Measurements from ENCODE around the gene TRIM72.
A peak's percentile ranks its signal among the peaks of the same experiment; 100 is the strongest.

Gene TRIM72

DNA sequence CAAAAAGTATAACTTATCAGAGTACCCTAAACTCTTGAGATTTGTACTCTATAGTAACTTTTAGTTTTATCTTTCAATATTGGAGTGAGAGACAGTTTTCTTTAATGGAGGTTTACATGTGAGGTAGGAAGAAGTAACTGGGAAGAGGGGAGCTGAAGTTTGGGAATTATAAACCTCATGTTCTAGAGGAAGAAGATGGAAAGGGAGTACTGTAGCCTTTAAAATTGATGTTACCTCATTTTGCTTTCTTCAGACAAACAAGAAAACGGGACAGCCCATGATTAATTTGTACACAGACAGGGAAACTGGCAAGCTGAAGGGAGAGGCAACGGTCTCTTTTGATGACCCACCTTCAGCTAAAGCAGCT is 24.5 kb upstream of the TRIM72 start:
- Histone ChIP-seq H3K4ac (ENCODE audit: low read depth, low read length) (no peak overlapping the region), H3K4me2 (ENCODE audit: low read length) (no peak overlapping the region), H2BK5ac (ENCODE audit: low read depth, low read length, poor library complexity) (no peak overlapping the region), H2BK120ac (ENCODE audit: insufficient read depth, low read length, poor library complexity) (no peak overlapping the region), H3K18ac (ENCODE audit: low read length) (no peak overlapping the region), H3K14ac (ENCODE audit: low read length) (no peak overlapping the region), H2AK5ac (ENCODE audit: low read length) (no peak overlapping the region), H3K9ac (ENCODE audit: low read length) (no peak overlapping the region), H4K91ac (ENCODE audit: low read depth, low read length) (no peak overlapping the region), H2BK12ac (ENCODE audit: low read length) (no peak overlapping the region), H3K79me2 (ENCODE audit: control insufficient read depth, insufficient read depth, low read length, poor library complexity) (no peaks in the 10 kb centered on the region), H2AFZ (ENCODE audit: insufficient read depth, low read length, poor library complexity) (no peak overlapping the region), H3K4me1 (ENCODE audit: control insufficient read depth in 1 of 2, insufficient read depth in 2 of 2, low read length in 2 of 2) (no peaks in the 10 kb centered on the region), H3K9me3 (ENCODE audit: insufficient read depth, low read depth, low read length) (no peaks in the 10 kb centered on the region), H3K27me3 (ENCODE audit: insufficient read depth, low read length) (no peaks in the 10 kb centered on the region), H3K79me1 (ENCODE audit: low read length) (no peaks in the 10 kb centered on the region), H3K23ac (ENCODE audit: low read length) (no peak overlapping the region), H4K12ac (ENCODE audit: low read depth, low read length) (no peak overlapping the region), H3K27ac (ENCODE audit: low read depth, low read length) (no peak overlapping the region), H4K8ac (ENCODE audit: low read depth, low read length) (no peak overlapping the region), H3K4me3 (ENCODE audit: low read depth, low read length) (no peak overlapping the region), H3K36me3 (ENCODE audit: control insufficient read depth in 1 of 2, insufficient read depth in 2 of 2, low read length in 2 of 2) (peaks cover 54 to 90% of the 10 kb centered on the region in 2 experiments)
- WGBS (ENCODE audit: extremely low coverage, insufficient coverage, insufficient read length), result no CpG with 5 or more reads among the region's 2 CpGs
- DNase-seq, result no peak

GRCh38 chr16:31190061-31190460 is 23.9 kb upstream of the TRIM72 start:
- H4K12ac ChIP-seq (ENCODE audit: low read depth, low read length), result no peak overlapping the region
- H3K18ac ChIP-seq (ENCODE audit: low read length), result no peak overlapping the region
- no peak overlapping the region for H4K8ac ChIP-seq (ENCODE audit: low read depth, low read length)
- H3K9me3 ChIP-seq (ENCODE audit: insufficient read depth, low read depth, low read length), result no peaks in the 10 kb centered on the region
- no peak overlapping the region for H2AFZ ChIP-seq (ENCODE audit: insufficient read depth, low read length, poor library complexity)
- H2BK12ac ChIP-seq (ENCODE audit: low read length), result no peak overlapping the region
- peaks cover 51 to 89% of the 10 kb centered on the region in 2 experiments for H3K36me3 ChIP-seq (ENCODE audit: control insufficient read depth in 1 of 2, insufficient read depth in 2 of 2, low read length in 2 of 2)
- H3K4me1 ChIP-seq (ENCODE audit: control insufficient read depth in 1 of 2, insufficient read depth in 2 of 2, low read length in 2 of 2), result no peaks in the 10 kb centered on the region
- H3K4me2 ChIP-seq (ENCODE audit: low read length), result no peak overlapping the region
- no peak overlapping the region for H3K14ac ChIP-seq (ENCODE audit: low read length)
- H4K91ac ChIP-seq (ENCODE audit: low read depth, low read length), result no peak overlapping the region
- peak overlapping the region; percentile 33 for H3K4me3 ChIP-seq (ENCODE audit: low read depth, low read length)
- DNase-seq, result no peak
- no peak overlapping the region for H3K23ac ChIP-seq (ENCODE audit: low read length)
- H2BK5ac ChIP-seq (ENCODE audit: low read depth, low read length, poor library complexity), result no peak overlapping the region
- no peaks in the 10 kb centered on the region for H3K27me3 ChIP-seq (ENCODE audit: insufficient read depth, low read length)
- no peak overlapping the region for H3K27ac ChIP-seq (ENCODE audit: low read depth, low read length)
- no peaks in the 10 kb centered on the region for H3K79me2 ChIP-seq (ENCODE audit: control insufficient read depth, insufficient read depth, low read length, poor library complexity)
- no peak overlapping the region for H3K4ac ChIP-seq (ENCODE audit: low read depth, low read length)
- H3K9ac ChIP-seq (ENCODE audit: low read length), result no peak overlapping the region
- H3K79me1 ChIP-seq (ENCODE audit: low read length), result no peaks in the 10 kb centered on the region
- no peak overlapping the region for H2BK120ac ChIP-seq (ENCODE audit: insufficient read depth, low read length, poor library complexity)
- H2AK5ac ChIP-seq (ENCODE audit: low read length), result no peak overlapping the region
- no CpG with 5 or more reads among the region's 12 CpGs for WGBS (ENCODE audit: extremely low coverage, insufficient coverage, insufficient read length)

- Histone ChIP-seq H3K4me1 (ENCODE audit: control insufficient read depth in 1 of 2, insufficient read depth in 2 of 2, low read length in 2 of 2) (no peaks in the 10 kb centered on the region), H4K91ac (ENCODE audit: low read depth, low read length) (no peak overlapping the region), H3K79me2 (ENCODE audit: control insufficient read depth, insufficient read depth, low read length, poor library complexity) (no peaks in the 10 kb centered on the region), H3K23ac (ENCODE audit: low read length) (no peak overlapping the region), H3K27ac (ENCODE audit: low read depth, low read length) (no peak overlapping the region), H4K8ac (ENCODE audit: low read depth, low read length) (no peak overlapping the region), H3K27me3 (ENCODE audit: insufficient read depth, low read length) (no peaks in the 10 kb centered on the region), H3K9me3 (ENCODE audit: insufficient read depth, low read depth, low read length) (no peaks in the 10 kb centered on the region), H3K79me1 (ENCODE audit: low read length) (no peaks in the 10 kb centered on the region), H2AFZ (ENCODE audit: insufficient read depth, low read length, poor library complexity) (no peak overlapping the region), H3K9ac (ENCODE audit: low read length) (no peak overlapping the region), H2BK12ac (ENCODE audit: low read length) (no peak overlapping the region), H3K4ac (ENCODE audit: low read depth, low read length) (no peak overlapping the region), H3K36me3 (ENCODE audit: control insufficient read depth in 1 of 2, insufficient read depth in 2 of 2, low read length in 2 of 2) (peaks cover 57 to 90% of the 10 kb centered on the region in 2 experiments), H4K12ac (ENCODE audit: low read depth, low read length) (no peak overlapping the region), H2BK5ac (ENCODE audit: low read depth, low read length, poor library complexity) (no peak overlapping the region), H3K14ac (ENCODE audit: low read length) (no peak overlapping the region), H3K4me2 (ENCODE audit: low read length) (no peak overlapping the region), H2AK5ac (ENCODE audit: low read length) (no peak overlapping the region), H3K18ac (ENCODE audit: low read length) (no peak overlapping the region), H3K4me3 (ENCODE audit: low read depth, low read length) (no peak overlapping the region), H2BK120ac (ENCODE audit: insufficient read depth, low read length, poor library complexity) (no peak overlapping the region)
- no peak for DNase-seq
- no CpG with 5 or more reads among the region's 17 CpGs for WGBS (ENCODE audit: extremely low coverage, insufficient coverage, insufficient read length)
These were observed 23.0 kb upstream of the TRIM72 start for GRCh38 chr16:31190818-31191444.

DNA sequence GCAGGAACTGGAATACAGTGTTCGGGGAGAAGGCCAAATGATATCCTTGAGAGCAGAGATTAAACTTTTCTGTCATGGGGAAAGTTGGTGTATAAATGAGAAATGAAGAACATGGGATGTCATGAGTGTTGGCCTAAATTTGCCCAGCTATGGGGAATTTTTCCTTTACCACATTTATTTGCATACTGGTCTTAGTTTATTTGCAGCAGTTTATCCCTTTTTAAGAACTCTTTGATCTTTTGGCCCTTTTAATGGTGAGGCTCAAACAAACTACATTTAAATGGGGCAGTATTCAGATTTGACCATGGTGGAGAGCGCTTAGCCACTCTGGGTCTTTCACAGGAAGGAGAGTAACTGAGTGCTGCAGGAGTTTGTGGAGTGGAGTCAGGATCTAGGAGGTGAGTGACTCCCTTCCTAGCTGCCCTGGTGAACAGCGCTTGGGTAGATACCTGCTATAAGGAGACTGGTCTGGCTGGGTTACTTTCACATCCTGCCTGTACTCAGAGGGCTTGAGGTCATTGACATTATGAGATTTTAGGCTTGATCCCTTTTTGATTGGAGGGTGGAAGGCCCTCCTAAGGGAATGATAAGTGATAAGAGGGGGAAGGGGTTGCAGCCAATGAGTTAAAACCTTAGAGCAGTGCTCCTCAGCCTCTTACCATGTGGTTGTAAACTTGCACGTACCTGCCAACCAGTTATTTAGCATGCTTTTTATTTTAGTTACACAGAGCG is 22.1 kb upstream of the TRIM72 start:
- Histone ChIP-seq H3K79me2 (ENCODE audit: control insufficient read depth, insufficient read depth, low read length, poor library complexity) (no peaks in the 10 kb centered on the region), H2BK12ac (ENCODE audit: low read length) (no peak overlapping the region), H3K27me3 (ENCODE audit: insufficient read depth, low read length) (no peaks in the 10 kb centered on the region), H3K36me3 (ENCODE audit: control insufficient read depth in 1 of 2, insufficient read depth in 2 of 2, low read length in 2 of 2) (peaks cover 58 to 89% of the 10 kb centered on the region in 2 experiments), H4K8ac (ENCODE audit: low read depth, low read length) (no peak overlapping the region), H3K9ac (ENCODE audit: low read length) (no peak overlapping the region), H4K12ac (ENCODE audit: low read depth, low read length) (no peak overlapping the region), H3K4ac (ENCODE audit: low read depth, low read length) (no peak overlapping the region), H3K4me2 (ENCODE audit: low read length) (no peak overlapping the region), H4K91ac (ENCODE audit: low read depth, low read length) (no peak overlapping the region), H3K9me3 (ENCODE audit: insufficient read depth, low read depth, low read length) (no peaks in the 10 kb centered on the region), H2AFZ (ENCODE audit: insufficient read depth, low read length, poor library complexity) (no peak overlapping the region), H3K14ac (ENCODE audit: low read length) (no peak overlapping the region), H3K23ac (ENCODE audit: low read length) (no peak overlapping the region), H3K4me1 (ENCODE audit: control insufficient read depth in 1 of 2, insufficient read depth in 2 of 2, low read length in 2 of 2) (no peaks in the 10 kb centered on the region), H2AK5ac (ENCODE audit: low read length) (no peak overlapping the region), H3K79me1 (ENCODE audit: low read length) (no peaks in the 10 kb centered on the region), H2BK120ac (ENCODE audit: insufficient read depth, low read length, poor library complexity) (no peak overlapping the region), H3K27ac (ENCODE audit: low read depth, low read length) (no peak overlapping the region), H3K18ac (ENCODE audit: low read length) (no peak overlapping the region), H2BK5ac (ENCODE audit: low read depth, low read length, poor library complexity) (no peak overlapping the region), H3K4me3 (ENCODE audit: low read depth, low read length) (no peak overlapping the region)
- WGBS (ENCODE audit: extremely low coverage, insufficient coverage, insufficient read length), result no CpG with 5 or more reads among the region's 5 CpGs
- DNase-seq, result peak in 1 of 2 donors; percentile 1

Data from trophoblast cell (in vitro differentiated cells and primary cell).